GM12892 (cell line): ENCODE data around the gene FTSJ1.

Experiments
- POLR2A ChIP-seq: IDR thresholded peaks from 2 replicates; pipeline ENCODE4 v1.6.1; 2011; ENCODE audit warnings: low read depth, low read length, control low read depth
- POLR2AphosphoS5 ChIP-seq: IDR thresholded peaks from 2 replicates; pipeline ENCODE4 v1.6.1; 2011; ENCODE audit warnings: low read depth, low read length, control low read depth
- TAF1 ChIP-seq: IDR thresholded peaks from 2 replicates; pipeline ENCODE4 v1.6.1; 2011; ENCODE audit warnings: low read depth, mild to moderate bottlenecking, control low read depth, low read length, borderline replicate concordance

DNA sequence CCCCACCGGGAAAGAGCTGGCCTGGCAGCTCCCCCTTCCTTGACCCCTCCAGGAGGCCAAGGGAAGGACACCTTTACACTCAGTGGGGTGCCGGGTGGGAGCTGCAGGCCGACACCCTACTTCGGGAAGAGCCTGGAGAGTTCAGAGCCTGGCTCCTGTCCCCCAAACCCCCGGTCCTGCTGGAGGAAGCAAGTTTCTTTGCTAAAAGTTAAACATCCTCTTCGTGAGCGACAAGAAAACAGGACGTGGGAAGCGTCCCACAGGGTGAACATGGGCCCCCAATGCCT, 2.4 kb upstream of the FTSJ1 start:
- TF ChIP-seq POLR2AphosphoS5 (no peak), POLR2A (no peak), TAF1 (no peak)
